ENCODE measurements around the gene LRRC3C.

LRRC3C gene

DNA sequence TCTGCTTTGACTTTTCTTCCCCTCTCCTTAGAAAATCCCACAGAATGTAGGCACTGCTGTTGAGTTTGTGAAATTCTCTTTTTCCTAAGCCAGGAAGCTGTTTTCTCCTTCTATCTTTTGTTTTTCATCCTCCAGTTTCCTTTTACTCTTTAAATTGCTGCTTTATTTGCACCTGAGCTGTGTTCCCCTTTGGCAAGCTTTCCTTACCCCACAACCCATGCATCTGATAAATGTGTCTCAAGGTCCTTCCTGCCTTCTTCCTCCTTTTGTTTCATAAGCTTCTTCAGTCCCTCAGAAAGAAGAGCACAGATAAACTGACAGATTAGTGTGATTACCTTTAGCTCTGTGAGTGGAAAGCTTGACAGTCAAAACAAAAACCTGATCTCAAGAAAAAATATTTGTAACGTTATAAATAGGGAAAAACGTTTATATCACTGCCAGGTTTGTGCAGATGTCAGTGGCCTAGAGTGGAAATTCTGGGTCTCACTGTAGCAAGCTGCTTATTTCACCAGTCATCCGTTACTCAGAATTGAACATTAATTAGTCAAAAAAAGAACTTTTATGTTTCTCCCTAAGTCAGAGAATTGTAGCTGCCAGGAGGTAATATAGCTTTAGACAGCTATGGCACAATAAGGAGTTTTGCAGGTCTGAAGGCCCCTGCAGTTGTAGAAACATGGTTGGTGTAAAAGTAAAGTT lies 32.7 kb upstream of the LRRC3C start:
- TF ChIP-seq CEBPB (IDR thresholded peaks at IDR 0.05) (no peak), CREB1 (IDR thresholded peaks at IDR 0.05; ENCODE audit: low read depth) (no peak), TCF12 (IDR thresholded peaks at IDR 0.05; ENCODE audit: low read depth) (no peak), TEAD4 (IDR thresholded peaks at IDR 0.05) (no peak), YY1 (IDR thresholded peaks at IDR 0.05; ENCODE audit: low read depth) (no peak), TAF1 (IDR thresholded peaks at IDR 0.05; ENCODE audit: low read depth) (no peak), FOXM1 (IDR thresholded peaks at IDR 0.05; ENCODE audit: borderline replicate concordance, low read depth) (no peak)
- TF ChIP-seq, protein P1, sequence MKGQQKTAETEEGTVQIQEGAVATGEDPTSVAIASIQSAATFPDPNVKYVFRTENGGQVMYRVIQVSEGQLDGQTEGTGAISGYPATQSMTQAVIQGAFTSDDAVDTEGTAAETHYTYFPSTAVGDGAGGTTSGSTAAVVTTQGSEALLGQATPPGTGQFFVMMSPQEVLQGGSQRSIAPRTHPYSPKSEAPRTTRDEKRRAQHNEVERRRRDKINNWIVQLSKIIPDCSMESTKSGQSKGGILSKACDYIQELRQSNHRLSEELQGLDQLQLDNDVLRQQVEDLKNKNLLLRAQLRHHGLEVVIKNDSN (IDR thresholded peaks at IDR 0.05): no peak
- TF ChIP-seq, protein P2, sequence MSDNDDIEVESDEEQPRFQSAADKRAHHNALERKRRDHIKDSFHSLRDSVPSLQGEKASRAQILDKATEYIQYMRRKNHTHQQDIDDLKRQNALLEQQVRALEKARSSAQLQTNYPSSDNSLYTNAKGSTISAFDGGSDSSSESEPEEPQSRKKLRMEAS (IDR thresholded peaks at IDR 0.05): no peak
- TF ChIP-seq, protein P3, sequence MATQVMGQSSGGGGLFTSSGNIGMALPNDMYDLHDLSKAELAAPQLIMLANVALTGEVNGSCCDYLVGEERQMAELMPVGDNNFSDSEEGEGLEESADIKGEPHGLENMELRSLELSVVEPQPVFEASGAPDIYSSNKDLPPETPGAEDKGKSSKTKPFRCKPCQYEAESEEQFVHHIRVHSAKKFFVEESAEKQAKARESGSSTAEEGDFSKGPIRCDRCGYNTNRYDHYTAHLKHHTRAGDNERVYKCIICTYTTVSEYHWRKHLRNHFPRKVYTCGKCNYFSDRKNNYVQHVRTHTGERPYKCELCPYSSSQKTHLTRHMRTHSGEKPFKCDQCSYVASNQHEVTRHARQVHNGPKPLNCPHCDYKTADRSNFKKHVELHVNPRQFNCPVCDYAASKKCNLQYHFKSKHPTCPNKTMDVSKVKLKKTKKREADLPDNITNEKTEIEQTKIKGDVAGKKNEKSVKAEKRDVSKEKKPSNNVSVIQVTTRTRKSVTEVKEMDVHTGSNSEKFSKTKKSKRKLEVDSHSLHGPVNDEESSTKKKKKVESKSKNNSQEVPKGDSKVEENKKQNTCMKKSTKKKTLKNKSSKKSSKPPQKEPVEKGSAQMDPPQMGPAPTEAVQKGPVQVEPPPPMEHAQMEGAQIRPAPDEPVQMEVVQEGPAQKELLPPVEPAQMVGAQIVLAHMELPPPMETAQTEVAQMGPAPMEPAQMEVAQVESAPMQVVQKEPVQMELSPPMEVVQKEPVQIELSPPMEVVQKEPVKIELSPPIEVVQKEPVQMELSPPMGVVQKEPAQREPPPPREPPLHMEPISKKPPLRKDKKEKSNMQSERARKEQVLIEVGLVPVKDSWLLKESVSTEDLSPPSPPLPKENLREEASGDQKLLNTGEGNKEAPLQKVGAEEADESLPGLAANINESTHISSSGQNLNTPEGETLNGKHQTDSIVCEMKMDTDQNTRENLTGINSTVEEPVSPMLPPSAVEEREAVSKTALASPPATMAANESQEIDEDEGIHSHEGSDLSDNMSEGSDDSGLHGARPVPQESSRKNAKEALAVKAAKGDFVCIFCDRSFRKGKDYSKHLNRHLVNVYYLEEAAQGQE (IDR thresholded peaks at IDR 0.05; ENCODE audit: low read depth): no peak

DNA sequence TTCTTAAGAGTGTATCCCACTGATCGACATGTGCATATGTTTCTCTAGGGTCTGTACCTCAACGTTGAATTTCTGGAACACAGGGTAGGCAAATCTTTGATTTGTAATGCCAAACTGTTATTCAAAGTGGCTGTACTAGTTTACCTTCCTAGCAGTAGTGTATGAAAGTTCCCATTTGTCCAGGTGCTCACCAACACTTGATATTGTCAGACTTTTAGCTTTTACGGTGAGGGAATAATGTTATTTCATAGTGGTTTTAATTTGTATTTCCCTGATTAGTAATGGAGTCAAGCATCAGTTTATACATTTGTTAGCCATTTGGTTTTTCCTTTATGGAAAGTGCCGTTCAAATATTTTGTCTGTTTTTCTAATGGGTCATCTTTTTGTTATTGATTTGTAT lies 29.4 kb upstream of the LRRC3C start:
- TF ChIP-seq YY1 (IDR thresholded peaks at IDR 0.05; ENCODE audit: low read depth): no peak
- TF ChIP-seq TAF1 (IDR thresholded peaks at IDR 0.05; ENCODE audit: low read depth): no peak
- no peak for TF ChIP-seq ZBTB7A (IDR thresholded peaks at IDR 0.05; ENCODE audit: low read depth)
- TF ChIP-seq TCF12 (IDR thresholded peaks at IDR 0.05; ENCODE audit: low read depth): no peak
- TF ChIP-seq NFIC (IDR thresholded peaks at IDR 0.05): no peak
- TF ChIP-seq CREB1 (IDR thresholded peaks at IDR 0.05; ENCODE audit: low read depth): no peak
- TF ChIP-seq FOXM1 (IDR thresholded peaks at IDR 0.05; ENCODE audit: borderline replicate concordance, low read depth): no peak
- TF ChIP-seq, protein P3 (IDR thresholded peaks at IDR 0.05; ENCODE audit: low read depth): no peak
- no peak for TF ChIP-seq TEAD4 (IDR thresholded peaks at IDR 0.05)
- no peak for TF ChIP-seq EGR1 (IDR thresholded peaks at IDR 0.05)
- TF ChIP-seq, protein P2 (IDR thresholded peaks at IDR 0.05): no peak
- no peak for TF ChIP-seq CEBPB (IDR thresholded peaks at IDR 0.05)
- TF ChIP-seq RAD21 (IDR thresholded peaks at IDR 0.05; ENCODE audit: low read depth): no peak
- TF ChIP-seq EP300 (IDR thresholded peaks at IDR 0.05; ENCODE audit: borderline replicate concordance): no peak
- TF ChIP-seq, protein P1 (IDR thresholded peaks at IDR 0.05): no peak

DNA sequence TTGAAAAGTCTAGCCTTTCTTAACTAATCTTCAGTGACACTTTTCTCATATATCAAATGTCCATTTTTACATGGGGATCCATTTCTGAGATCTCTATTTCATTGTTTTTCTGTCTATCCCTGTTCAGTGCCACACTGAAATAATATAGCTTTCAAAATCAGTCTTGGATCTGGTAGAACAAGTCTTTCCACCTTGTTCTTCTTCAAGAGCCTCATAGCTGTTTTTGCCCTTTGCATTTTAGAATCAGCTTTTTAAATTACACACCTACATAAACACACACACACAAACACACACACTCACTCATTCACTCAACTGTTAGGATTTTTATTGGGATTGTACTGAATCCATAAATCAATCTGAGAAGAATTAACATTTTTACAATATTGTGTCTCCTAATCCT lies 28.3 kb upstream of the LRRC3C start:
- no peak for TF ChIP-seq EP300 (IDR thresholded peaks at IDR 0.05; ENCODE audit: borderline replicate concordance)
- no peak for TF ChIP-seq TEAD4 (IDR thresholded peaks at IDR 0.05)
- TF ChIP-seq CEBPB (IDR thresholded peaks at IDR 0.05): no peak
- no peak for TF ChIP-seq NFIC (IDR thresholded peaks at IDR 0.05)
- TF ChIP-seq, protein P2 (IDR thresholded peaks at IDR 0.05): no peak
- no peak for TF ChIP-seq FOXM1 (IDR thresholded peaks at IDR 0.05; ENCODE audit: borderline replicate concordance, low read depth)
- TF ChIP-seq RAD21 (IDR thresholded peaks at IDR 0.05; ENCODE audit: low read depth): no peak
- TF ChIP-seq EGR1 (IDR thresholded peaks at IDR 0.05): no peak
- TF ChIP-seq YY1 (IDR thresholded peaks at IDR 0.05; ENCODE audit: low read depth): no peak

GRCh38 chr17:39903158-39903884 lies 24.2 kb upstream of the LRRC3C start:
- TF ChIP-seq TAF1 (IDR thresholded peaks at IDR 0.05; ENCODE audit: low read depth) (no peak), ZBTB7A (IDR thresholded peaks at IDR 0.05; ENCODE audit: low read depth) (no peak), TEAD4 (IDR thresholded peaks at IDR 0.05) (no peak), RAD21 (IDR thresholded peaks at IDR 0.05; ENCODE audit: low read depth) (no peak), EP300 (IDR thresholded peaks at IDR 0.05; ENCODE audit: borderline replicate concordance) (no peak), CREB1 (IDR thresholded peaks at IDR 0.05; ENCODE audit: low read depth) (no peak), TCF12 (IDR thresholded peaks at IDR 0.05; ENCODE audit: low read depth) (no peak), FOXM1 (IDR thresholded peaks at IDR 0.05; ENCODE audit: borderline replicate concordance, low read depth) (no peak), YY1 (IDR thresholded peaks at IDR 0.05; ENCODE audit: low read depth) (no peak), EGR1 (IDR thresholded peaks at IDR 0.05) (no peak), NFIC (IDR thresholded peaks at IDR 0.05) (no peak), CEBPB (IDR thresholded peaks at IDR 0.05) (no peak)
- TF ChIP-seq, protein P3 (IDR thresholded peaks at IDR 0.05; ENCODE audit: low read depth): no peak
- TF ChIP-seq, protein P2 (IDR thresholded peaks at IDR 0.05): no peak
- TF ChIP-seq, protein P1 (IDR thresholded peaks at IDR 0.05): no peak
